Glutamatergic neuron (in vitro differentiated cells): ENCODE results near the gene MTHFD2L. TPM values are rescaled to one million over a fixed set of nuclear protein-coding genes. Genes with fewer than 3 reads are reported as not detected.

Source experiments
- DNase-seq: peaks from one replicate; pipeline ENCODE4 v3.0.0; 2022
- H3K27ac Mint-ChIP-seq: one replicate; pipeline ENCODE4 v1.8.0; 2020; ENCODE audit warnings: mild to moderate bottlenecking, mixed read lengths, inconsistent platforms; ENCODE audit not compliant: unreplicated experiment
- H3K27me3 Mint-ChIP-seq: one replicate; pipeline ENCODE4 v1.8.0; 2020; ENCODE audit warnings: mild to moderate bottlenecking, moderate library complexity, mixed read lengths, inconsistent platforms; ENCODE audit not compliant: unreplicated experiment
- H3K36me3 Mint-ChIP-seq: one replicate; pipeline ENCODE4 v1.8.0; 2020; ENCODE audit warnings: mild to moderate bottlenecking, mixed read lengths, inconsistent platforms; ENCODE audit not compliant: unreplicated experiment
- H3K4me1 Mint-ChIP-seq: one replicate; pipeline ENCODE4 v1.8.0; 2020; ENCODE audit warnings: mild to moderate bottlenecking, low read depth, mixed read lengths, inconsistent platforms; ENCODE audit not compliant: unreplicated experiment
- H3K4me3 Mint-ChIP-seq: one replicate; pipeline ENCODE4 v1.8.0; 2020; ENCODE audit warnings: mild to moderate bottlenecking, mixed read lengths, inconsistent platforms; ENCODE audit not compliant: unreplicated experiment
- H3K9me3 Mint-ChIP-seq: one replicate; pipeline ENCODE4 v1.8.0; 2020; ENCODE audit warnings: mild to moderate bottlenecking, moderate library complexity, mixed read lengths, inconsistent platforms; ENCODE audit not compliant: unreplicated experiment
- total RNA-seq: library from RNA; stranded (reverse); fragmentation: NEBNext Ultra II Directional; extraction: Animal tissue kit (Norgen Biotek cat#: 25700); gene quantifications from one replicate; pipeline ENCODE4 v1.2.1, GENCODE V29; 2021; ENCODE audit not compliant: unreplicated experiment
- TF ChIP-seq, protein P1 (sequence below): fragments of 200-600 bp; sonication (generic); IDR thresholded peaks from one replicate; pipeline ENCODE4 v1.5.0; 2021; ENCODE audit not compliant: partially characterized antibody, unreplicated experiment

Gene MTHFD2L
- total RNA-seq, 1 donor from 2014 or later: 14.0 TPM

DNA sequence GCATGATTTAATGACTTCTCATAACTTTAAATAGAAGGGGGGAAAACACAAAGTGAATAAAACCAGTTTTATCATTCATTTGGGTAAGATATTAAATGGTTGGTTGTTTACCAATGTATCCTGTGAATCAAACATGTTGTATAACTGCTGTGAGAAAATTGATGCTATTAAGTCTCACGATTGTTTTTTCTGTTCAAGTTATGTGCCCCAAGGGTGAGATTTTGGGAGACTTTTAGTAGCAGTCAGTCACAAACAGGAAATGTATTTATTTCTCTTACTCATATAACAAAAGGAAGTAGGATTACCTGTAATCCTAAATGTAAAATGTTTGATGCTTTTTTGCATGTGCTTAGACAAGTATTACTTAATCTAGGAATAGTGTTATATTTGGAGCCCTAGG lies 39.2 kb downstream of the MTHFD2L start:
- Mint-ChIP-seq H3K4me1 (no peaks in the 10 kb centered on the region), H3K27ac (no peak overlapping the region), H3K27me3 (no peaks in the 10 kb centered on the region), H3K9me3 (no peaks in the 10 kb centered on the region), H3K36me3 (no peaks in the 10 kb centered on the region), H3K4me3 (no peak overlapping the region)
- DNase-seq: no peak
- TF ChIP-seq, protein P1, sequence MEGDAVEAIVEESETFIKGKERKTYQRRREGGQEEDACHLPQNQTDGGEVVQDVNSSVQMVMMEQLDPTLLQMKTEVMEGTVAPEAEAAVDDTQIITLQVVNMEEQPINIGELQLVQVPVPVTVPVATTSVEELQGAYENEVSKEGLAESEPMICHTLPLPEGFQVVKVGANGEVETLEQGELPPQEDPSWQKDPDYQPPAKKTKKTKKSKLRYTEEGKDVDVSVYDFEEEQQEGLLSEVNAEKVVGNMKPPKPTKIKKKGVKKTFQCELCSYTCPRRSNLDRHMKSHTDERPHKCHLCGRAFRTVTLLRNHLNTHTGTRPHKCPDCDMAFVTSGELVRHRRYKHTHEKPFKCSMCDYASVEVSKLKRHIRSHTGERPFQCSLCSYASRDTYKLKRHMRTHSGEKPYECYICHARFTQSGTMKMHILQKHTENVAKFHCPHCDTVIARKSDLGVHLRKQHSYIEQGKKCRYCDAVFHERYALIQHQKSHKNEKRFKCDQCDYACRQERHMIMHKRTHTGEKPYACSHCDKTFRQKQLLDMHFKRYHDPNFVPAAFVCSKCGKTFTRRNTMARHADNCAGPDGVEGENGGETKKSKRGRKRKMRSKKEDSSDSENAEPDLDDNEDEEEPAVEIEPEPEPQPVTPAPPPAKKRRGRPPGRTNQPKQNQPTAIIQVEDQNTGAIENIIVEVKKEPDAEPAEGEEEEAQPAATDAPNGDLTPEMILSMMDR: no peak

DNA sequence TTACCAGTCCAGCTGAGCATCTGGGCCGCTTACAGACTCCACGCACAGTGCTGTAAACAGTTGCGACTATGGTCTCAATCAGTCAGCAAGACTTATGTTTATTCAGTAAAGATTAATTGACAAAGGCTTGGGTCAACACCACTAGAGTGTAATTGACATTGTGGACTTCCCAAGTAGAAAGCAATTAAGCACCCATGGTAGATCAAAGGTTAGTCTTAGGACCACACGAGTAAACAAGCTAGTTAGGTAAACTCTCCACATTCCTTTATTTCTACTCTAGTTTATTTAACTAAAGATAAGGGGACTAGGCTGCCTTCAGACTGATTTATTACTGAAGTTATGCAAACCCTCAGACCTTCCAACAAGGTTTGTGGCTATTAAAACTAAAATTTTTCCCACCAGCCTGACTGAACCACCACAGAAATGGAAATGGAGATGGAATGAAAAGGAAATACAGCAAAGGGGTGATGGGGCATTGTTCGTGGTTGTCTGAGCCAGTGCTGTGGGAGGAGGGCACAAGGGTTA lies 44.2 kb downstream of the MTHFD2L start:
- H3K27me3 Mint-ChIP-seq: peaks cover 2% of the 10 kb centered on the region
- H3K4me3 Mint-ChIP-seq: no peak overlapping the region
- TF ChIP-seq, protein P1: no peak
- no peaks in the 10 kb centered on the region for H3K9me3 Mint-ChIP-seq
- no peak for DNase-seq
- H3K4me1 Mint-ChIP-seq: no peaks in the 10 kb centered on the region
- no peak overlapping the region for H3K27ac Mint-ChIP-seq
- H3K36me3 Mint-ChIP-seq: no peaks in the 10 kb centered on the region

GRCh38 chr4:74203467-74203866 lies 45.5 kb downstream of the MTHFD2L start:
- Mint-ChIP-seq H3K27ac (no peak overlapping the region), H3K36me3 (no peaks in the 10 kb centered on the region), H3K9me3 (no peaks in the 10 kb centered on the region), H3K4me1 (no peaks in the 10 kb centered on the region), H3K27me3 (peaks cover 2% of the 10 kb centered on the region), H3K4me3 (no peak overlapping the region)
- no peak for DNase-seq
- TF ChIP-seq, protein P1: no peak

DNA sequence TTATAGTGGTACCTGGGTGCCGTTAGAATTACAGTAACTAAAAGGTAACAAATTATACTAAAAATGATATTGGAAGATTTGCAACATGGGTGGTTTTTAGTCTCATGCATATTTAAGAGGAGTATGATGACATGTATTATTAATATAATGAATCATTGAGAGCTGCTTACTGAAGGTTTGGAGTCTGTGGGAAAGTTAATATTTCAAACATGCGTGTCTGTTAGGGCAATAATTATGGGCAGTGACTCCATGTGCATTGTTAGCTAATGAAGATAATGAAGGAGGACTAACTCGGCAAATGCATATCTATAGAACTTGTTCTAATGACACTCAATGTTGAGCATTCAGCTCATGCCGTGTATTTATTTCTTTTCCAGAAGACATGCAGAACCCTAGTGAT lies 47.1 kb downstream of the MTHFD2L start:
- no peak overlapping the region for H3K27ac Mint-ChIP-seq
- H3K4me1 Mint-ChIP-seq: no peaks in the 10 kb centered on the region
- no peaks in the 10 kb centered on the region for H3K36me3 Mint-ChIP-seq
- H3K4me3 Mint-ChIP-seq: no peak overlapping the region
- DNase-seq: no peak
- TF ChIP-seq, protein P1: no peak
- no peaks in the 10 kb centered on the region for H3K9me3 Mint-ChIP-seq
- H3K27me3 Mint-ChIP-seq: peaks cover 2% of the 10 kb centered on the region

- TF ChIP-seq, protein P1: no peak
- no peak for DNase-seq
- H3K9me3 Mint-ChIP-seq: no peaks in the 10 kb centered on the region
- H3K4me3 Mint-ChIP-seq: no peak overlapping the region
- H3K27me3 Mint-ChIP-seq: peaks cover 2% of the 10 kb centered on the region
- H3K36me3 Mint-ChIP-seq: no peaks in the 10 kb centered on the region
- no peaks in the 10 kb centered on the region for H3K4me1 Mint-ChIP-seq
- no peak overlapping the region for H3K27ac Mint-ChIP-seq
Measured at GRCh38 chr4:74205559-74205958, 47.6 kb downstream of the MTHFD2L start.
